ENCODE results near the gene ADARB2. TPM values are rescaled to one million over a fixed set of nuclear protein-coding genes. Genes with fewer than 3 reads are reported as not detected.

Gene ADARB2
- polyA plus RNA-seq, 3 donors: not detected

GRCh38 chr10:1324903-1325302 lies 412.4 kb downstream of the ADARB2 start:
- Mint-ChIP-seq H3K4me3 (no peak overlapping the region), H3K27me3 (ENCODE audit: low read depth in 3 of 3) (peaks cover 6 to 9% (median 9%) of the 10 kb centered on the region in 3 donors), H3K9me3 (peaks cover 5 to 15% (median 8%) of the 10 kb centered on the region in 7 donors), H3K27ac (no peak overlapping the region), H3K4me1 (no peaks in the 10 kb centered on the region), H3K36me3 (no peaks in the 10 kb centered on the region)
- Histone ChIP-seq H3K27me3 (ENCODE audit: control insufficient read depth in 2 of 2, insufficient read depth in 2 of 2, low read length in 2 of 2) (no peaks in the 10 kb centered on the region), H3K9ac (ENCODE audit: insufficient read depth, low read length, poor library complexity, severe bottlenecking) (no peak overlapping the region), H3K27ac (ENCODE audit: low read depth in 1 of 2, low read length in 2 of 2) (no peak overlapping the region), H3K79me2 (ENCODE audit: insufficient read depth, low read length) (no peaks in the 10 kb centered on the region), H4K20me1 (ENCODE audit: insufficient read depth, low read length) (no peaks in the 10 kb centered on the region), H3K4me1 (ENCODE audit: control insufficient read depth in 1 of 2, insufficient read depth in 2 of 2, low read length in 2 of 2) (no peaks in the 10 kb centered on the region), H3K36me3 (replicated peaks in 1 of 2; ENCODE audit: control insufficient read depth in 1 of 2, insufficient read depth in 2 of 2, low read length in 2 of 2) (no peaks in the 10 kb centered on the region), H3K9me3 (replicated peaks in 1 of 2; ENCODE audit: control insufficient read depth in 1 of 2, insufficient read depth in 1 of 2, low read length in 2 of 2) (peaks cover 0 to 8% of the 10 kb centered on the region in 2 donors), H3K4me3 (replicated peaks in 1 of 3; ENCODE audit: low read depth in 2 of 3, low read length in 3 of 3) (no peak overlapping the region), H3K4me2 (replicated peaks; ENCODE audit: extremely low read depth, low read length, poor library complexity, severe bottlenecking) (no peak overlapping the region), H2AFZ (ENCODE audit: insufficient read depth, low read depth, low read length, poor library complexity, severe bottlenecking) (no peak overlapping the region)
- 82% methylated on average over 10 of the region's 10 CpGs for WGBS (ENCODE audit: insufficient coverage)
- TF ChIP-seq, protein P1, sequence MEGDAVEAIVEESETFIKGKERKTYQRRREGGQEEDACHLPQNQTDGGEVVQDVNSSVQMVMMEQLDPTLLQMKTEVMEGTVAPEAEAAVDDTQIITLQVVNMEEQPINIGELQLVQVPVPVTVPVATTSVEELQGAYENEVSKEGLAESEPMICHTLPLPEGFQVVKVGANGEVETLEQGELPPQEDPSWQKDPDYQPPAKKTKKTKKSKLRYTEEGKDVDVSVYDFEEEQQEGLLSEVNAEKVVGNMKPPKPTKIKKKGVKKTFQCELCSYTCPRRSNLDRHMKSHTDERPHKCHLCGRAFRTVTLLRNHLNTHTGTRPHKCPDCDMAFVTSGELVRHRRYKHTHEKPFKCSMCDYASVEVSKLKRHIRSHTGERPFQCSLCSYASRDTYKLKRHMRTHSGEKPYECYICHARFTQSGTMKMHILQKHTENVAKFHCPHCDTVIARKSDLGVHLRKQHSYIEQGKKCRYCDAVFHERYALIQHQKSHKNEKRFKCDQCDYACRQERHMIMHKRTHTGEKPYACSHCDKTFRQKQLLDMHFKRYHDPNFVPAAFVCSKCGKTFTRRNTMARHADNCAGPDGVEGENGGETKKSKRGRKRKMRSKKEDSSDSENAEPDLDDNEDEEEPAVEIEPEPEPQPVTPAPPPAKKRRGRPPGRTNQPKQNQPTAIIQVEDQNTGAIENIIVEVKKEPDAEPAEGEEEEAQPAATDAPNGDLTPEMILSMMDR (IDR thresholded peaks at IDR 0.05): no peak
- intact Hi-C loops (cut with micrococcal nuclease): no loop called here
- no peak for DNase-seq

DNA sequence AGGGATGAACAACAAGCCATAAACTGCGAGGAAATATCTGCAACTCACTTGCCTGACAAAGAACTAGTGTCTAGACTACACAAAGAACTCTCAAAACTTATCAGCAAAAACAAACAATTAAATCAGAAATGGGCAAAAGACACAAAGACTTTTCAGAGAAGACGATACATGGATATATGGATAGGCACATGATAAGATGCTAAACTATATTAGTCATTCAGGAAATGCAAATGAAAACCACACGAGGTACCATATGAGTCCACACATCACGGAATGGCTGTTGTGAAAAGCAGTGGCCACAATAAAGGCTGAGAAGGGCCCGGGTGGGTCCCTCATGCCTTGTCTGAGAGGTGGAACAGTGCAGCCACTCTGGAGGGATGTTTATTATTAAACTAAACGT lies 413.4 kb downstream of the ADARB2 start:
- Histone ChIP-seq H3K4me1 (ENCODE audit: control insufficient read depth in 1 of 2, insufficient read depth in 2 of 2, low read length in 2 of 2) (no peaks in the 10 kb centered on the region), H3K4me2 (replicated peaks; ENCODE audit: extremely low read depth, low read length, poor library complexity, severe bottlenecking) (no peak overlapping the region), H3K27me3 (ENCODE audit: control insufficient read depth in 2 of 2, insufficient read depth in 2 of 2, low read length in 2 of 2) (no peaks in the 10 kb centered on the region), H3K9ac (ENCODE audit: insufficient read depth, low read length, poor library complexity, severe bottlenecking) (no peak overlapping the region), H3K4me3 (replicated peaks in 1 of 3; ENCODE audit: low read depth in 2 of 3, low read length in 3 of 3) (no peak overlapping the region), H3K9me3 (replicated peaks in 1 of 2; ENCODE audit: control insufficient read depth in 1 of 2, insufficient read depth in 1 of 2, low read length in 2 of 2) (peaks cover 0 to 8% of the 10 kb centered on the region in 2 donors), H3K27ac (ENCODE audit: low read depth in 1 of 2, low read length in 2 of 2) (no peak overlapping the region), H3K36me3 (replicated peaks in 1 of 2; ENCODE audit: control insufficient read depth in 1 of 2, insufficient read depth in 2 of 2, low read length in 2 of 2) (no peaks in the 10 kb centered on the region), H2AFZ (ENCODE audit: insufficient read depth, low read depth, low read length, poor library complexity, severe bottlenecking) (no peak overlapping the region), H3K79me2 (ENCODE audit: insufficient read depth, low read length) (no peaks in the 10 kb centered on the region), H4K20me1 (ENCODE audit: insufficient read depth, low read length) (no peaks in the 10 kb centered on the region)
- H3K9me3 Mint-ChIP-seq: peaks cover 5 to 11% (median 7%) of the 10 kb centered on the region in 7 donors
- no peak for DNase-seq
- no peaks in the 10 kb centered on the region for H3K4me1 Mint-ChIP-seq
- H3K36me3 Mint-ChIP-seq: no peaks in the 10 kb centered on the region
- H3K27me3 Mint-ChIP-seq (ENCODE audit: low read depth in 3 of 3): peaks cover 6 to 10% (median 7%) of the 10 kb centered on the region in 3 donors
- intact Hi-C loops (cut with micrococcal nuclease): no loop called here
- WGBS (ENCODE audit: insufficient coverage): no CpG with 5 or more reads among the region's 6 CpGs
- TF ChIP-seq, protein P1 (IDR thresholded peaks at IDR 0.05): no peak
- no peak overlapping the region for H3K4me3 Mint-ChIP-seq
- H3K27ac Mint-ChIP-seq: no peak overlapping the region
